Stomach (tissue), 4 donors: ENCODE measurements around the gene ARL6IP4.

Experiments used
- CTCF ChIP-seq, 7 experiments: fragments of 450-650 bp in 4 of 7; fragments of 200-600 bp in 3 of 7; sonication (generic) in 3 of 7; IDR thresholded peaks; one replicate each; pipeline ENCODE4 v1.5.1; 2016 to 2019; ENCODE audit warnings: antibody characterized with exemption in 7 of 7, control low read depth in 2 of 7, mild to moderate bottlenecking in 1 of 7
- EP300 ChIP-seq: sonication (generic); formaldehyde crosslinking; IDR thresholded peaks from one replicate; pipeline ENCODE4 v1.6.1; 2017; ENCODE audit warnings: antibody characterized with exemption

GRCh38 chr12:123000578-123000977, 20.1 kb downstream of the ARL6IP4 start:
- TF ChIP-seq CTCF (IDR thresholded peaks at IDR 0.05) (no peak), EP300 (no peak)
